Parathyroid adenoma (tissue), 2 donors: ENCODE data around the gene PARVB.

Experiments
- H2AFZ ChIP-seq: fragments of 300-600 bp; sonication (generic); one replicate; pipeline ENCODE4 v1.7.0; 2017; ENCODE audit warnings: antibody characterized with exemption, mild to moderate bottlenecking
- H3K27ac ChIP-seq: fragments of 300-600 bp; sonication (generic); one replicate; pipeline ENCODE4 v1.7.0; 2017
- H3K27me3 ChIP-seq: fragments of 300-600 bp; sonication (generic); one replicate; pipeline ENCODE4 v1.7.0; 2017; ENCODE audit warnings: low read length; ENCODE audit not compliant: control insufficient read depth, insufficient read depth
- H3K36me3 ChIP-seq: fragments of 300-600 bp; sonication (generic); one replicate; pipeline ENCODE4 v1.7.0; 2017; ENCODE audit warnings: low read length; ENCODE audit not compliant: control insufficient read depth, insufficient read depth
- H3K4me1 ChIP-seq: fragments of 300-600 bp; sonication (generic); one replicate; pipeline ENCODE4 v1.7.0; 2017; ENCODE audit warnings: control low read depth
- H3K4me2 ChIP-seq: fragments of 300-600 bp; sonication (generic); one replicate; pipeline ENCODE4 v1.7.0; 2017; ENCODE audit warnings: low read length
- H3K4me3 ChIP-seq: fragments of 300-600 bp; sonication (generic); one replicate; pipeline ENCODE4 v1.7.0; 2017; ENCODE audit warnings: low read depth, low read length
- H3K79me2 ChIP-seq: fragments of 300-600 bp; sonication (generic); one replicate; pipeline ENCODE4 v1.7.0; 2017; ENCODE audit warnings: control low read depth
- H3K9ac ChIP-seq: fragments of 300-600 bp; sonication (generic); one replicate; pipeline ENCODE4 v1.7.0; 2017; ENCODE audit warnings: mild to moderate bottlenecking
- H3K9me3 ChIP-seq: fragments of 300-600 bp; sonication (generic); one replicate; pipeline ENCODE4 v1.7.0; 2017; ENCODE audit warnings: low read length; ENCODE audit not compliant: control insufficient read depth
- CTCF ChIP-seq: fragments of 300-600 bp; sonication (generic); IDR thresholded peaks from one replicate; pipeline ENCODE4 v1.7.0; 2017; ENCODE audit warnings: antibody characterized with exemption, mild to moderate bottlenecking
- donor health status: primary hyperparathyroidism.

Gene PARVB

GRCh38 chr22:44090571-44090905, 66.4 kb downstream of the PARVB start:
- Histone ChIP-seq H3K27ac (no peak overlapping the region), H3K79me2 (no peaks in the 10 kb centered on the region), H3K36me3 (no peaks in the 10 kb centered on the region), H3K4me1 (no peaks in the 10 kb centered on the region), H2AFZ (no peak overlapping the region), H3K9me3 (no peaks in the 10 kb centered on the region), H3K4me3 (no peak overlapping the region), H3K9ac (no peak overlapping the region), H3K4me2 (no peak overlapping the region), H3K27me3 (no peaks in the 10 kb centered on the region)
- TF ChIP-seq CTCF = no peak

GRCh38 chr22:44091021-44091721, 67.1 kb downstream of the PARVB start:
- Histone ChIP-seq H3K9me3 (no peaks in the 10 kb centered on the region), H2AFZ (no peak overlapping the region), H3K27me3 (no peaks in the 10 kb centered on the region), H3K4me1 (no peaks in the 10 kb centered on the region), H3K4me3 (no peak overlapping the region), H3K79me2 (no peaks in the 10 kb centered on the region), H3K27ac (no peak overlapping the region), H3K36me3 (no peaks in the 10 kb centered on the region), H3K9ac (no peak overlapping the region), H3K4me2 (no peak overlapping the region)
- TF ChIP-seq CTCF = no peak

GRCh38 chr22:44091751-44092150, 67.6 kb downstream of the PARVB start:
- no peak overlapping the region for H2AFZ ChIP-seq
- no peaks in the 10 kb centered on the region for H3K79me2 ChIP-seq
- no peak for TF ChIP-seq CTCF
- no peak overlapping the region for H3K9ac ChIP-seq
- H3K4me3 ChIP-seq = no peak overlapping the region
- no peaks in the 10 kb centered on the region for H3K27me3 ChIP-seq
- H3K36me3 ChIP-seq = no peaks in the 10 kb centered on the region
- no peaks in the 10 kb centered on the region for H3K9me3 ChIP-seq
- H3K27ac ChIP-seq = no peak overlapping the region
- no peaks in the 10 kb centered on the region for H3K4me1 ChIP-seq
- no peak overlapping the region for H3K4me2 ChIP-seq

- Histone ChIP-seq H3K4me2 (no peak overlapping the region), H3K27me3 (no peaks in the 10 kb centered on the region), H3K79me2 (no peaks in the 10 kb centered on the region), H3K36me3 (no peaks in the 10 kb centered on the region), H3K9ac (no peak overlapping the region), H3K4me3 (no peak overlapping the region), H2AFZ (no peak overlapping the region), H3K4me1 (no peaks in the 10 kb centered on the region), H3K27ac (no peak overlapping the region), H3K9me3 (no peaks in the 10 kb centered on the region)
- no peak for TF ChIP-seq CTCF
These were observed 68.6 kb downstream of the PARVB start for GRCh38 chr22:44092636-44093220.

GRCh38 chr22:44093791-44094190, 69.7 kb downstream of the PARVB start:
- Histone ChIP-seq H3K9ac (no peak overlapping the region), H3K36me3 (no peaks in the 10 kb centered on the region), H3K4me2 (no peak overlapping the region), H2AFZ (no peak overlapping the region), H3K27ac (no peak overlapping the region), H3K79me2 (no peaks in the 10 kb centered on the region), H3K4me1 (no peaks in the 10 kb centered on the region), H3K9me3 (no peaks in the 10 kb centered on the region), H3K27me3 (no peaks in the 10 kb centered on the region), H3K4me3 (no peak overlapping the region)
- no peak for TF ChIP-seq CTCF
